Frontal cortex (tissue), 4 donors: Measurements from ENCODE around the gene USP25. TPM values are rescaled to one million over a fixed set of nuclear protein-coding genes. Genes with fewer than 3 reads are reported as not detected.

Source experiments
- DNase-seq, 2 donors: peaks; one replicate each; pipeline ENCODE4 v3.0.0; 2012; ENCODE audit warnings: low spot score in 2 of 2
- FAIRE-seq: peaks from 2 replicates; lab custom pipeline; 2012; peaks lifted over from hg19 to GRCh38; lab: Jason Lieb, UNC
- total RNA-seq: library from RNA; depleted of rRNA; stranded (reverse); fragments of >200 nt; gene quantifications from one replicate; pipeline ENCODE4 v1.2.3, GENCODE V29; 2014
- donor health status: control.
- donor health status: control.
- donor health status: control.

USP25 gene
- total RNA-seq, 1 donor from 2014 or later = 94.2 TPM

DNA sequence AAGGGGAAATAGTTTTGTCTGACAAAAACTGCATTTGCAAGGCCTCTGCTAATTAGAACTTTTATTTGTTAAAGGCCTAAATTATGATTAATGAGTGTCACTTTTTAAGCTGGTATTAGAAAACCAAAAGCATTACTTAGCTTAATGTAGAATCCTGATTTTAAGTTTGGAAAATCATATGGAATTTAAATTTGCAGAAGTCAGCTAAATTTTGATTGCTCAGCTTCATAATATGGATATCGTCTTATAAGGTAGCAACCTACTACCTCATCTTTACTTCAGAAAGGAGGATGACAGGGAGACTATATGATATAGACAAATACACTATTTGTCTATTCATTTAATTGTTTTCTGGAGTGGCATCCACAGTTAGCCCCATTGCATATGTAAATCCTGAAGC, 114.0 kb downstream of the USP25 start:
- FAIRE-seq (no peak), DNase-seq (no peak)

DNA sequence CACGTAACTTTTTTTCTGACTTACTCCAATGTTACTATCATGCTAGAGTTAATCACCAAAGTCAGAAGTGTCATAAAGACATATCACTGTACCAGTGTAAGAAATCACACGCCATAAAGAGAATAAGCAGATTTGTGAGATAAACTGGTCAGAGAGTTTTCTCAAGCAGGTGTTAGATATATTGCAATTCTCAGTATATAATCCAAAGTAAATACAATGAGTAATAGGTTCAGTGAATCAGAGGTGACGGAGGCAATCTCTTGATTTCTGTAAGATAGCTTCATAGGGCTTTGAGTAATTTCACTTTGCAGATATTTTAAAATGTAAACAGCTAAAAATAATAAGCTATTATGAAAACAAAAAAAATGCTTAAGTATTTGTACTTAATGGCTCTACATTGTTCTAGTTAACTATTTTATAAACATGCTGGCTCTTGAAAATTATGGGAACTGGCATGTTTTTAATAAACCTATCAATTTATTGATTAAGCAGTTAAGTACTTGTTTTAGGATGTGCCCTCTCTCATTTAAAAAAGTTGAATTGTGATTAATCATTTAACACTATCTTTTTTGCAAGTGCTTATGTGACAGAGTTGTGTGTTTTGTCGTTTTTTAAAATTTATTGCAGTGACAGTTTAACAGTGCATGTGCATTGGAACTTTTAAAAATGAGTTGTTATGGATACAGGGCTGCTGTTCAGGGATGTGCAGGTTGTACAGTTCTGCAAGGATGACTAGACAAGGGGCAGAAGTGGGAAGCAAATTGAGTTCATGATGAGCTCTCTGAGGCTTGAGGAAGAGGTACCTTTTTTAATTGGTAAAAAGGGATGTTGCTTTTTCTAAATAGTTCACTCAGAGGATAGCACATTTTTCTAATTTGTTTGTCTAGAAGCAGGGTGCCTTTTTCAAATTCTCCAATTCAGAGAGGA, 119.1 kb downstream of the USP25 start:
- FAIRE-seq = no peak
- no peak for DNase-seq

DNA sequence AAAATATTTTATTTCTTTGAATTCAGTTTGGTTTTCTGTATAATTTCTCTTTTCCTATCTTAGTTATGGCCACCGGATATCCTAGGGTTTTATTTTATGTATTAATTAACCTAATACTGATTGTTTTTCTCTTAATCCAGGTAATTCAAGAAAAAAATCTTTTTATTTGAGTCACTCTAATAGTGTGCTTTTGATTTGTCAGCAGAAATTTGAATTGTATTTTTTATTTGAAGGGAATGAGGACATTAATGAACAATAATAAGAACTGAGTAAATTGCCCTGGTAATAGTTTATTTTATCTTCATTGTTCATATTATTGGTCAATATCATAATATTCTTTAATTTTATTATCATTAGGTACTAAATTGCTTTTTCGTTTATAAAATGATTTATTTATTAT, 120.1 kb downstream of the USP25 start:
- FAIRE-seq = no peak
- DNase-seq = no peak

DNA sequence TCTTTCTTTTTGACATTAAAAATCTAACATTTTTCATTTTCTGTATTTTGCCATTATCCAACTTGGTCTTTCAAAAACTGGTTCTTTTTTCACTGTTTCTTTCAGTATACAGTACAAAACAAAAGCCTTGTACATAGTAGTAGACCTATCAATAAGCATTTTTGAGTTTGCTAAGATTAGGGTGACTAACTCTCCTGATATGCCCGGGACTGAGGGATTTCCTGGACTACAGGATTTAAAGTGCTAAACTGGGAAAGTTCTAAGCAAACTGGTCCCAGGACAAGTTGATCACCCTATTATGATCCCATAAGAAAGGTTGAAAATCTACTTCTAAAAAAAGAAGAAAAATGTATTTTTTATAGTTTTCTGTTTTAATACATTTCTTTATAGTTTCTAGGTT, 120.9 kb downstream of the USP25 start:
- DNase-seq (no peak), FAIRE-seq (no peak)

DNA sequence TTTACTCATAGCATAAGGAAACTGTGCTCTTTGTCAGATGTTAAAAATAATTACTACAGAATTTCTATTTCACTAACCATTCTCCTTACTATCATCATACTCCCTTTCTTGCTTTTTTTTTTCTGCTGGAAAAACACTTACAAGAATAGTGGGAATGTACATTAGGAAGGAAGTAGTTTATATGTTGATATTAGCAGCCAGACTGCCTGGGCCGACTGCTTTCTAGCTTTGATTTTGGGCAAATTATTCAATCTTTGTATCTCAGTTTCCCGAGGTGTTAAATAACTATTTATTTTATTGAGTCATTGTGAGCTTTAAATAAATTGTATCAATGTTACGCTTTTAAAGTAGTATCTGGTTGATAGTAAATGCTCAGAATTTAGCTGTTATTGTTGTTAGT, 122.4 kb downstream of the USP25 start:
- FAIRE-seq (no peak), DNase-seq (no peak)

DNA sequence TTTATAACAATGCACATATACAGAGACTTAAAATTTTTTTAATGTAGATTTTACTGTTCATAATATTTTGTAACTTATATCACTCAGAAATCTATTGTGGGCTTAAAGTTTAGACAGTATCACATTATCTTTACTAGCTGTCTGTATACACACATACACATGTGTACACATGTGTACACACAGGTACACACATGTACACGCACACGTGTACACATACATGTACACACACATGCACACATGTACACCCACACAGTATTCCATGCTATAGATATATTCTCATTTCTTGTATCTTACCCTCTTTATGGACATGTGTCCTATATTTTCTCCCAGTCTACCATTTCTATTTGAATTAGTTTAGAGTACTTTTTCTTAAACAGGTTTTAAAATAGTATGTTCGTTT, 123.3 kb downstream of the USP25 start:
- FAIRE-seq (no peak), DNase-seq (no peak)

DNA sequence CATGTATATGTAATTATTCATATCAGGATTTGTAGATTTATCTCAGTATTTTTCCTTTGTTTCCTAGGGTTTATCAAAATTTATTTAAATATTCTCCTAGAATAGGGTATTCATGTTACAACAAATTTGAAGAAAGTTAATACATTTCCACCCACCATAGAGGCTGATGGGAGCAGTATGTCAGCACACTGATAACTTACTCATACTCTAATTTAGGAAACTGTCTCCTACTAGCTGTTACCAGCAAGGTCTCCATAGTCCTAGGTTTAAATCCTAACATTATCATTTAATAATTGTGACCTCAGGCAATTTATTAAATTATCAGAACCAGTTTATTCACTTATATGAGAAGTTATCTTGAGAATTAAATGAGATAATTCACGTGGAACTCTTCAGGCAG, 127.0 kb downstream of the USP25 start:
- DNase-seq (no peak), FAIRE-seq (no peak)

DNA sequence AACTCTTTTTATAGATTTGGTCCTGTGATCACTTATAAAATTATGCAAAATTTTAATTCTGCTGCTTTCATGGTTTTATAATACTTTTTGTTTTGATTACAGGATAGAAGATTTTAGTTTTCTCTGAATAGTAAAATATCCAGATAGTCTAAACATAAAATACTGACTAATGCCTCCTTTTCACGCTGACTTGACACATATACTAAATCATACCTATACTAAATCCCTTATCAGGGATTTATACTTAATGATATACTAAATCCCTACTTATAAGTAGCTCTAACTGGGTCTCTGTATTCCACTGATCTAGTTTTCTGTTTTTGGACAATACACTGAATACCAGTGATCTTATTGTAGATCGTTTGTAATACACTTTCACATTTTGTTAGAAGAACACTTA, 128.0 kb downstream of the USP25 start:
- DNase-seq = no peak
- FAIRE-seq = peak; percentile 48

DNA sequence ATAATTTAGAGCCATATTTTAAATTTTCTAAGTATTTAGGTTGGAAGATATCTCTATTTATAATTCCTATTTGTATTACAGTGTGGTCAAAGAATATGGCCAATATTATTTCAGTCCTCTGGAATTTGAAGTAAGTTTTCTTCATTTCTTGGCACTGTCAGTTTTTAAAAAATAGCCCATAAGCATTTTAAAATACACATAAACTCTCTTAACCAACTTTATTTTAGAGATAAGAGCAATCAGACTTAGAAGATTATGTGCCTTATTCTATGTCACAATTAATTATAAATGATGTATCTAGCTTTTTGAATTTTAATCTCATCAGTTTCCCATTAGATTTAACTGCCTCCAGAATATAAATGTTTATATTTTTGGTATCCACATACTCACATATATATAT, 130.8 kb downstream of the USP25 start:
- DNase-seq = no peak
- FAIRE-seq = peak; percentile 51

DNA sequence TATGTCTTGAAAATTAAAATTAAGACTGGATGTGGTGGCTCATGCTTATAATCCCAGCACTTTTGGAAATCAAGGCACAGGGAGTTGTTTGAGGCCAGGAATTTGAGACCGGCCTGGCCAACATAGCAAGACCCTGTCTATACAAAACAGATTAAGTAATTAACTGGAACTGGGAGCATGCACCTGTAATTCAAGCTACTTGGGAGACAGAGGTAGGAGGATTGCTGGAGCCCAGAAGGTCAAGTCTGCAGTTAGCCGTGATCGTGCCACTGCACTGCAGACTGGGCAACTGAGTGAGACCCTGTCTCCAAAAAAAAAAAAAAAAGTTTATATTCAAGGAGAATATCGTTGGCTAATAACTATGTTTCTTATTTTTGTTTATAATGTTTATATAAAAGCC, 139.2 kb downstream of the USP25 start:
- DNase-seq (no peak), FAIRE-seq (no peak)

DNA sequence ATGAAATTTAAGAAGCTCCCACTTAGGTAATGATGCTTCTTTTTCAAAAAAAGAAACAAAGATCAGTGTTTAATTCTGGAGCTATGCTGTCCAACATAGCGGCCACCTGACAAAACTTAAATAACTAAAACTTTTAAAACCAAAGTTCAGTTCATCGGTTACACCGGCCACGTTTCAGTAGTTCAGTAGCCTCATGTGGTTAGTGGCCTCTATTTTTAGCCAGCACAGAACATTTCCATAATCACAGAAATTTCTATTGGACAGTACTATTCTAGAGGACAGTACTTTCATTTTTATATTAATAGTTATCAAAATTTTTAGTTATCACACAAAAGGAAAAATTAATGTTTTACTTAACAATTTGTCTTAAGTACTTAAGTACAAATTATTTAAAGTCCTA, 141.0 kb downstream of the USP25 start:
- DNase-seq (no peak), FAIRE-seq (peak; percentile 81)

DNA sequence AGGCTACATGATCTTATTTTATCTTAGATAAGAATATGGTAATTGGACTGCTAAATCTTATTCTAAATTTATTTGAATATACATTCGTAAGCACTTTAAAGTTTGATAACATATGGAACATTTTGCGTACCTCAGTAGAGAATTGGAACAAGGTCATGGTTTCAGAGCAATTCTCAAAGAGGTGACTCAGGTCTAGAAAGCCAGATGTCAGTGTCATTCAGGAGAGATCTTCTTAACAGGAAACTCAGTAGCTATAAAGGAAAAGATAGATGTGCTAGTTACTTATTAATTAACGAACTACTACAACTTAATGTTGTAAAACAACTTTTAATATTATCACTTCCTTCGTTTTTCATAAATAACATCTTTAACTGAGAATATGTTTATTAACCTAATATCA, 142.5 kb downstream of the USP25 start:
- DNase-seq (no peak), FAIRE-seq (no peak)

DNA sequence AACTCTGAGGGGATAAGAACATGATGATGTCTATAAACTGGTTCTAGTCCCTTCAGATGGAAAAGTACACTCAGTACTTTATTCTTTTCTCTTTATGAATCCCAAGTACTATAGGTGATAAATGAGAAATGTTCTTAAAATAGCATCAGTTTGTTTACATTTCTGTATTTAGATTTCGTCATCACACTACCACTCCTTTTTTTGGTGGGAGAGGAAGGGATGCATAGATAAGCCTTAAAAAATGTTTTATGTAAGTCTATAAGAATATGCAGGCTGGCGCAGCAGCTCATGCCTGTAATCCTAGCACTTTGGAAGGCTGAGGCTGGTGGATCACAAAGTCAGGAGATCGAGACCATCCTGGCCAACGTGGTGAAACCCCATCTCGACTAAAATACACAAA, 144.8 kb downstream of the USP25 start:
- DNase-seq (no peak), FAIRE-seq (no peak)

DNA sequence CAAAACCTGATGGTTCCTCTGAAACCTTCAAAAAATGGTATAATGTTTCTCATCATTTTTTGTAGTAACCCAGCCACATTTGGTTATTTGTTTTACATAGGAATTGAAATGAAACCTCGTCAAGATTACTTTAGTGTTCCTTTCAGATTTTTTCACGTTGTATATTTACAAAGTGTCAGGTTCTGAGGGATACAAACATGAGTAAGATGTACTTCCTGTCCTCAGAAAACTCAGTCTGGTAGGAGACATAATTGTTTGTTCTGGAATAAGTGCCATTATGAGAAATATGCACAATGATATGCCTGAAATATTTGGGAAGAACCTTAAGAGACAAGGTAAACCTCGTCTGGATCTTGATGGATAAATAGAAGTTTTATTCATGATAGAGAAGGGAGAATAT, 145.5 kb downstream of the USP25 start:
- DNase-seq = no peak
- FAIRE-seq = no peak

DNA sequence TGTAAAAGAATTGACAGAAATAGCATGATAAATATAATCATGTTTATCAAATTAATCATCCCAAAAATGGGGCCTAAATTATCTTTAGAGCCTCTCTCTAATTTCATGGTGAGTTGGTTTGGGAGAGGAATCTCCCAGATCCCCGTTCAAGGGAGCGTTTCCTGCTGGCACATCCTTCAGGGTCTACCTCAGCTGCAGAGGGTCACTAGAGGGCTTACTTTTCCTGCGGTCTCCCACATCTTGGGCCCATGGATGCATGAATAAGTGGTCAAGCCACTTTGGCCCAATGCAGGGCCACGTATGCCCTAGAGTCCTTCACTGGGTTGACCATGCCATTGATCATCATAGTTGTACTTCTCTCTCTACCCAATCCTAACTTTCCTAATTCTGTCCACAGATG, 164.1 kb downstream of the USP25 start:
- DNase-seq (no peak), FAIRE-seq (no peak)

DNA sequence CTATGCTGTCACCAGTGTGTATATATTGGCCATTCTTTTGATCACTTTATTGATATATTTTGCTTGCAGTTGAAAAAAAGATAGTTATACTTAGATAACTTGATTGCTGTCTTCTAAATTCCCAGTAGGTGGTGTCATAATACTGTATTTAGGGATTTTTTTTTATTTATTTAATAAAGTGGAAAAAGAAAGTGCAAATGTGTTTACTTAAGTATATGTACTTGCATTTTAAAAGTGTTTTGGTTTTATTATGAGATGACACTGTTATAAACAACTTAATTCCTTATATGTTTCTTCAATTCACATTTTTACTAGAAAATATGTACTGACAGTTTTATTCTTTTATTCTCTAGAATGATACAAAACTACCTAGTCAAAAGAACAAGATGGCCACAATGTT, 164.8 kb downstream of the USP25 start:
- DNase-seq (peak in 1 of 2 donors; percentile 2), FAIRE-seq (peak; percentile 84)

DNA sequence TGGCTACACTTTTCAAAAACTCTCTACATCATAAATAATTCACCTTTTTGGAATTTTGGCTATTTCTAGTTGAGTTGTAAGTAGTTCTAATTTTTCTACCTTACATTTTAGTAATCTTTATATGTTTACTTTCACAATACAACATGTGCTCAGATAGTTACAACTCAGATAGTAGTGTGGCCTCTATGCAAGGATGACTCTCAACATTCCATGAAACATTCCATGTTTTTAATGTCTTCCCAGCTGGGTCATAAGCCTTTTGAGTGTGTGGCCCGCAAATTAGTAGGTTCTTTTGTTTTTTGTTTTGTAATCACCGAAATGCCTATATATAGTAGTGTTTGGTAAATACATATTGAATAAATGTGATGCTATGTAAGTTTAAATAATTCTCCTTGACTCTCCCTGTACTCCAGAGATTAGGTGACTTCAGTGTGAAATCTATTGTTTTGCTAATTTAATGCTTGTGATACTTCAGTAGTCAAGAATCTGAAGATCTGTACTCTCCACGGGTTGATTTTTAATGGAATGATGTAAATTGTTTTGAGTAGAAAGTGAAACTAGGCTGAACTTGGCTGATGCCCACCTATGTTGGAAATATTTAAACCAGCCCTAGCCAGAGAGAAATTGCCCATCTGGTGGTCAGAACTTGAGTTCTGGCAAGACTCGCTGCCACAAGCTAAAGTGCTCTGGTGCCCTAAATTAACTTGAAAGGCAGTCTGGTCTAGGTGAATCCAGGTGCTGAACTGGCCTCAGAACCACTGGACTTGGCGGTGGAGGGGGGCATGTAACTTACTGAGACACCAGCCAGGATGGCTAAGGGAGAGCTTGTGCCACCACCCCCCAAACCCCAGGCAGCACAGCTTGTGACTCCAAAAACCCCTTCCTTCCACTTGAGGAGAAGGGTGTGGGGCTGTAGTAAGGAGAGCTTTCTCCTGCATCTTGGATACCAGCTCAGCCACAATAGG, 165.6 kb downstream of the USP25 start:
- FAIRE-seq = no peak
- DNase-seq = no peak

DNA sequence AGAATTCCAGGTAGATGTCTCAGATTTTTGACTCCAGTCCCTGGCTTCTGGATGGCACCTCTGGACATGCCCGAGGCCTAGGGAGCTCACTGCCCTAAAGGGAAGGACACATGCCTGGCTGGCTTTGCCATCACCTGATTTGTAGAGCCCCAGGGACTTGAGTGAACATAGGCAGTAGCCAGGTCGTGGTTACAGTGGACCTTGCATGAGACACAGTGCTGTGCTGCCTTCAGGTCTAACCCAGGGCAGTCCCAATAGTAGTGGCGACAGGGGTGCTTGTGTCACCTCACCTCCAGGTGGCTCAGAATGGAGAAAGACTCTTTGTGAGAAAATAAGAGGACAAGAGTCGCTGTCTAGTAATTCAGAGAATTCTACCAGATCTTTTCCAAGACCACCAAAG, 166.7 kb downstream of the USP25 start:
- no peak for FAIRE-seq
- DNase-seq = no peak

DNA sequence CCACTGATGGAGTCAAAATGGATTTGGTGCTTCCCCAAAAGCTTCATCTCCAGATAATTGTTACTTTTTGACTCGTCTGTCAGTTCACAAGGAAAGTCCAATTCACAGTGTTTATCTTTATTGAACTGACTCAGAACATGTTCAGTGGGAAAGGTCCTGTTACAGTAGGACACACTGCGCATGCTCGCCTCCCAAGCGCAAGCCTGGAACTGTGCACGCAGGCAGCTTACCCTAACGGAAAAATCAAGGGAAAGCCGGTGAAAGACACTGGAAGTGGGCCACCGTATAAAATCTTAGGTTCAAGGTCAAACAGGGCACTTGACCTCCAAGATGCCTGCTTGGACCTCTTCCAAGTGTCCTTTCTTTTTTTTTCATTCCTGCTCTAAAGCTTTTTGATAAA, 174.6 kb downstream of the USP25 start:
- FAIRE-seq (no peak), DNase-seq (no peak)

DNA sequence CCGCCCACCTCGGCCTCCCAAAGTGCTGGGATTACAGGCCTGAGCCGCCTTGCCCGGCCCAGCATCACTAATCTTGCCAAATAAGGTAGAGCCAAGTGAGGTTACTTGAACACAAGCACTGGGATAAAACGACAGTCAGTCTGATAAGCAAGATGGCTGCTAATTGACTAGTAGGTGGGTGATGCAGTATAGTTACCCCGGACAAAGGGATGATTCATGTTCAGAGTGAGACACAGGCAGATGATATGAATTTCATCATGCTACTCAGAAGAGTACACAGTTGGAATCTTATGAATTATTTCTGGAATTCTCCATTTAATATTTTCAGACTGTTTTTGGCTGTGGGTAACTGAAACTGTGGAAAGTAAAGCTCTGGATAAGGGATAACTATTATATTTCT, 178.4 kb downstream of the USP25 start:
- DNase-seq (no peak), FAIRE-seq (no peak)

DNA sequence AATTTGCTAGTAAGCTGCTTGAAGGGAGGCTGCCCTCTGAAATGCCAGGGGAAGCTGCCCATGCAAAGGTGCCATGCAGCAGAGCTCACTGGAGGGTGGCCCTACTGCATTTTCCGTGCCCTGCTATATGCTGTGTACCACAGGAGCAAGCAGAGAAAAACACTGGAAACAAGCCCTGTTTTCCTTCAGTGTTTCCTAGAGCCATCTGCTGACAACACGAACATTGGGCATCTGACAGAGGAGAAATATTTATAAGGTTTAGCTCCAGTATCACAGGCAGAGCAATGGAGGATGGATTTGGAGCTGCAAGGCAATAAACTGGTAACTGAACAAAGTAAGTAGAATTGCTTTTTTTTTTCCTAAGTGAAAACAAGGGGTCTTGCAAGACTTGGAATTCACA, 198.4 kb downstream of the USP25 start:
- no peak for DNase-seq
- FAIRE-seq = no peak
